AG09309 (cell line): ENCODE measurements around the gene SYT13.

Source experiments
- DNase-seq: peaks from one replicate; pipeline ENCODE4 v3.0.0-alpha.2; 2010; ENCODE audit warnings: low read depth
- H3K4me3 ChIP-seq: 2 replicates; pipeline ENCODE4 v1.5.1; 2011; ENCODE audit warnings: mild to moderate bottlenecking, low read depth, low read length, moderate library complexity; ENCODE audit not compliant: control insufficient read depth
- CTCF ChIP-seq: IDR thresholded peaks from 2 replicates; pipeline ENCODE4 v1.5.1; 2011; ENCODE audit warnings: mild to moderate bottlenecking, low read depth, low read length, inconsistent platforms; ENCODE audit not compliant: insufficient read depth, control insufficient read depth; ENCODE audit errors: missing control alignments

Gene SYT13

GRCh38 chr11:45227836-45228235 lies 58.3 kb downstream of the SYT13 start:
- DNase-seq = no peak
- H3K4me3 ChIP-seq = no peak overlapping the region
- no peak for TF ChIP-seq CTCF

GRCh38 chr11:45226901-45227300 lies 59.2 kb downstream of the SYT13 start:
- DNase-seq = no peak
- no peak for TF ChIP-seq CTCF
- no peak overlapping the region for H3K4me3 ChIP-seq

GRCh38 chr11:45225961-45226871 lies 59.9 kb downstream of the SYT13 start:
- no peak for TF ChIP-seq CTCF
- no peak overlapping the region for H3K4me3 ChIP-seq

GRCh38 chr11:45225277-45225676 lies 60.9 kb downstream of the SYT13 start:
- H3K4me3 ChIP-seq = no peak overlapping the region
- DNase-seq = no peak
- TF ChIP-seq CTCF = no peak

More at GRCh38 chr11:45225961-45226871, 59.9 kb downstream of the SYT13 start:
- no peak for DNase-seq

- H3K4me3 ChIP-seq = no peak overlapping the region
- TF ChIP-seq CTCF = no peak
- DNase-seq = no peak
These were observed 61.4 kb downstream of the SYT13 start for GRCh38 chr11:45224766-45225165.

- H3K4me3 ChIP-seq = no peak overlapping the region
- no peak for TF ChIP-seq CTCF
- DNase-seq = no peak
These were observed 62.6 kb downstream of the SYT13 start for GRCh38 chr11:45223496-45223895.
